Dedifferentiated amniotic fluid mesenchymal stem cell (primary cell): Measurements from ENCODE around the gene DPP6.
"Not testable (repeated sequence)": the region's sequence is repeated elsewhere in the genome, so short reads cannot be mapped to it uniquely, and the experiment has no call there.

Experiments used
- DNase-seq: peaks from one replicate; pipeline ENCODE4 v3.0.0-alpha.2; 2016; ENCODE audit errors: extremely low spot score

DPP6 gene

DNA sequence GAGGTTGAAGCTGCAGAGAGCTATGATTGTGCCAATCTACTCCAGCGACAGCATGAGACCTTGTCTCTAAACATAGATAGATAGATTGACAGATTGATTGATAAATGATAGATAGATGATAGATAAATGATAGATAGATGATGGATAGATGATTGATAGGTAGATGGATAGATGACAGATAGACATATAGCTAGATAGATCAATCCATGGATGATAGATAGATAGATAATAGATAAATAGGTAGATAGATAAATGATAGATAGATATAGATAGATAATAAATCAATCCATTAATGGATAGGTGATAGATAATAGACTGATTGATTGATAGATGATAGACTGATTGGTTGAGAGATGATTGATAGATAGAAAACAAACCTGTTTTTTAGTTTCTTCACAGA lies 601.1 kb downstream of the DPP6 start:
- DNase-seq = no peak

DNA sequence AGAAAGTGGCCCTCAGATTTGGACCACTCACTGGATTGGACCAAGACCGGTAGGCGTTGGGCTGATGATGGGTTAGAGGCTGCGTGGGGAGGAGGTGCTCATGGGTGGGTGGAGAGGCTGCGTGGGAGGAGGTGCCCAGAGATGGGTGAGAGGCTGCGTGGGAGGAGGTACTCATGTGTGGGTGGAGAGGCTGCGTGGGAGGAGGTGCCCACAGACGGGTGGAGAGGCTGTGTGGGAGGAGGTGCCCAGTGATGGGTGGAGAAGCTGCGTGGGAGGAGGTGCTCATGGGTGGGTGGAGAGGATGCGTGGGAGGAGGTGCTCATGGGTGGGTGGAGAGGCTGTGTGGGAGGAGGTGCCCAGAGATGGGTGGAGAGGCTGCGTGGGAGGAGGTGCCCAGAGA lies 604.4 kb downstream of the DPP6 start:
- no peak for DNase-seq

DNA sequence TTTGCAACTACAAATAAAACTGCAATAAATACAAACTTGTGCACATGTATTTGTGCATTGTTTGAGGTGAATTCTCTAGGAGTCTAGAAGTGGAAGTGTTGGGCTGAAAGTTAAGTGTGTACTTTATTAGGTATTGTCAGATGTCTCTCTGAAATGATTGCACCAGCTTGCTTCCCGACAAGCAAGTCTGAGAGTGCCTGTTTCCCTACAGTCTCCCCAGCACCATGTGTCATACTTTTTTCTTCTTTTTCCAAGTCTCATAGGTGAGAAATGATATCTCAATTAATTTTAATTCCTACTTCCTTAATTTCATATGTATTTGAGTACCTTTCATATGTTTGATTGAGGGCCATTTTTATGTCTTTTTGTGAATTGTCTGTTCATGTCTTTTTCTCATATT lies 614.6 kb downstream of the DPP6 start:
- DNase-seq = no peak

- DNase-seq = no peak
Observed at GRCh38 chr7:154672659-154673415, 620.6 kb downstream of the DPP6 start.

DNA sequence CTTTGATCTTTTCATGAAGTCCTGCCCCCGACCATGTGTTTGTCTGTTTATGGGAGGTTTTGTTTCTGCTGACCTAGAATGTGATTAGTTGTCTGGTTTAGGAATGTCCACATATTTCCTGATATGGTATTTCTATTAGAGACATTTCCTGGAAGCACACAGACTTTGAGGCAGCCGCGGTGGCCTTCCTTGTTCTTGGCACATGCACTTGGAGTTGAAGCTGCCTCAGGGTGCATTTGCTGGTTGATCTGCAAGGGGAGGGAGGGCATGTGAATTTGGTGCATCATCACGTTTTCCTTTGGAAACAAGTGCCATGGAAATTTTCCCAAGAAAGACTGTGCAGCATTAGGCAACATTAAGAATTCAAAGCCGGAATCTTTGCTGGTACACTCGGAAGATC lies 622.0 kb downstream of the DPP6 start:
- no peak for DNase-seq

GRCh38 chr7:154675560-154675959 lies 623.4 kb downstream of the DPP6 start:
- no peak for DNase-seq

- not testable (repeated sequence) for DNase-seq
Observed at GRCh38 chr7:154676033-154676421, 623.8 kb downstream of the DPP6 start.

DNA sequence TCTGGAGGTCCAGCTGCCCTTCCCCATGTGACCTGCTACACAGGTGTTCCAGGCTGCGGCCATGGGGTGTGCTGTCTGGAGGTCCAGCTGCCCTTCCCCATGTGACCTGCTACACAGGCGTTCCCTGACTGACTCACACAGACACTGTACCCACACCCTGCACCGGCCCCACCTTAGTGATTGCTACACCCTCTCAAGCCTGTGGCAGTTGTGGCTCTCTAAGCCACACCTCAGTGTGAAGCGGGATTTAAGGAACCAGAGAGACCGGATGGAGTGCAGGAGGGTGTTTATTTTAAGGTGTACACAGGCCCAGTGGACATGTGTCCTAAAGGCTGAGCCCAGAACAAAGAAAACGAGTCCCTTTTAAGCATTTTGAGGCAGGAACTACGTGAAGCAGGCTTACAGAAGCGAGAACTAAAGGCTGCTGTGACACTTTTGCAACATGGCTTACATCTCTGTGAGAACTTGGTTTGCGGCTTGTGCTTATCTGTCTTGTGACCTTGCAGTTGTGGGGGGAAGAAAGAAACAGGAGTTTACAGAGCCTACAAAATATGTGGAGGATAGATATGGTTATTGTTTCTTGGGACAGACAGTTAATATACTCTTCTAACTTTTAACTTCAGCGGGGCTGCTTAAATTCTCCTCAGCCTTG lies 624.4 kb downstream of the DPP6 start:
- no peak for DNase-seq

DNA sequence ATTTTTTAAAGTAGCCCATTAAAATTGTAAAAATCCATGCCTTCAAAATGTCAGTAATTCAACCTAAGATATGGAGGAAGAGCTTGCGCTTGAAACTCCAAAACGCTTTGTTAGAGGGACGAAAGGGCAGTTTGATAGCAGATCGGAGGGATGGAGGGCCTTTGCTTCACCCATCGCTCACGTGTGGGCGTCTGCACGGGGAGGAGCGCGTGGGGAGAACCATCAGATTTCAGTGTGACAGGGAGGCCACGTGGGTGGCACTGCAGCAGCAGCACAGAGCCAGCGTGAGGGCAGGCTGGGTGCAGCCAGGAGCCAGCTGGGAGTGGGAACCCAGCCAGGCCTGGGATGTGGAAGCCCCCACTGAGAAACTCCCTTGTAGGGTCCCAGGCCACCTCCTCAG lies 625.3 kb downstream of the DPP6 start:
- DNase-seq = no peak

DNA sequence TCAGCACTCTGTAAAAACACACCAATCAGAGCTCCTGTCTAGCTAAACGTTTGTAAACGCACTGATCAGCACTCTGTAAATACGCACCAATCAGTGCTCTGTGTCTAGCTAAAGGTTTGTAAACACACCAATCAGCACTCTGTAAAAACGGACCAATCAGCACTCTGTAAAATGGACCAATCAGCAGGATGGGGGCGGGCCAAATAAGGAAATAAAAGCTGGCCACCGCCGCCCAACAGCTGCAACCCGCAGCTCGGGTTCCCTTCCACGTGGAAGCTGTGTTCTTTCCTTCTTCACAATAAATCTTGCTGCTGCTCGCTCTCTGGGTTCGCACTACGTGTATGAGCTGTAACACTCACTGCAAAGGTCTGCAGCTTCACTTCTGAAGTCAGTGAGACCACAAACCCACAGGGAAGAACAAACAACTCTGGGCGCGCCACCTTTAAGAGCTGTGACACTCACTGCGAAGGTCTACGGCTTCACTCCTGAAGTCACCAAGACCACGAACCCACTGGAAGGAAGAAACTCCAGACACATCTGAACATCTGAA lies 625.9 kb downstream of the DPP6 start:
- not testable (repeated sequence) for DNase-seq

DNA sequence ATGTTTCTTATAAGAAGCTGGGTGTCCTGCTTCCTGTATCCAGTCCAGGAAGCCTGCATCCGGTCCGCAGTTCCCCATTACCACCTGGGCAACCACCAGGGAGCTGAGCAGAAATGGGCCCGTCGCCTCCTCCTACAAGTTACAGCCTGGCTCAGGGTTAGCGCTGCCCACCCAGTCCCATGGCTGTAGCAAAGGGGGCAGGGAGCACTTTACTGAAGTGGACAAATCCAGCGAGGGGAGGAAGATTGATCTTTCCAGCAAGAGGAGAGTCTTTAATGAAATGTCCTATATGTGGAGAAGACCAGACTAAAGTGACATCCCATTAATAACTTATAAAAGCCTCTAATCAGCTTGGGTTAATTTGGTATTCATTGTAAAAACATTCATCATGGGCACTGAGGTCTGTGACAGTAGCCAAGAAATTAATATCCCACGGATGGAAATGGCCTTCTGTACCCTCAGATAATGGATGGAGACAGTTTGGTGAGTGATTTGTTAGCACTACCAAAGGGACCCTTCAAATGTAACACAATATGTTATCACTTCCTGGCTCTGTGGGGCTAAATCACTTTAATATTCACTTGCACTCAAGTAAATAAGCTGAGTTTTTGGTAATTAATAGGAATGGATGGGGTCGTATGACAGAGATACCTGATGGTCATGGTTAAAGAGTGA lies 627.3 kb downstream of the DPP6 start:
- no peak for DNase-seq

GRCh38 chr7:154680894-154681659 lies 628.9 kb downstream of the DPP6 start:
- DNase-seq = no peak

DNA sequence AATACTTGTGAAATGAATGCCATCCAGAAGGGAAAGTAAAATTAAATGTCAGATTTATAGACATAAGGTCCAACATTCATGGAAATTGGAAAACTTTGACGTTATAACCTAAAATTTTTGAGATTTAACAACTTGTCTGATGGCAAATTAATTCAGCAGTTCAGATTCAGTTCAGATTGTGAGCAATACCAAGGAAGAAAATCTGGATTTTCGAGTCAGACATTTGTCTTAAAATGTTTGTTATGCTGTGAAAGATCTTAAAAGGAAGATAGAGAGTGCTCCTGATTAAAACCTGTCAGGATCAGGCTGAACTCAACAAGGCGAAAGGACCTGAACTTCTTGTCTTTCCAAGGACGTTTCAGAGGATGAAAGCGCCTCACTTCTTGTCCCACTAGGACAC lies 629.8 kb downstream of the DPP6 start:
- DNase-seq = no peak

DNA sequence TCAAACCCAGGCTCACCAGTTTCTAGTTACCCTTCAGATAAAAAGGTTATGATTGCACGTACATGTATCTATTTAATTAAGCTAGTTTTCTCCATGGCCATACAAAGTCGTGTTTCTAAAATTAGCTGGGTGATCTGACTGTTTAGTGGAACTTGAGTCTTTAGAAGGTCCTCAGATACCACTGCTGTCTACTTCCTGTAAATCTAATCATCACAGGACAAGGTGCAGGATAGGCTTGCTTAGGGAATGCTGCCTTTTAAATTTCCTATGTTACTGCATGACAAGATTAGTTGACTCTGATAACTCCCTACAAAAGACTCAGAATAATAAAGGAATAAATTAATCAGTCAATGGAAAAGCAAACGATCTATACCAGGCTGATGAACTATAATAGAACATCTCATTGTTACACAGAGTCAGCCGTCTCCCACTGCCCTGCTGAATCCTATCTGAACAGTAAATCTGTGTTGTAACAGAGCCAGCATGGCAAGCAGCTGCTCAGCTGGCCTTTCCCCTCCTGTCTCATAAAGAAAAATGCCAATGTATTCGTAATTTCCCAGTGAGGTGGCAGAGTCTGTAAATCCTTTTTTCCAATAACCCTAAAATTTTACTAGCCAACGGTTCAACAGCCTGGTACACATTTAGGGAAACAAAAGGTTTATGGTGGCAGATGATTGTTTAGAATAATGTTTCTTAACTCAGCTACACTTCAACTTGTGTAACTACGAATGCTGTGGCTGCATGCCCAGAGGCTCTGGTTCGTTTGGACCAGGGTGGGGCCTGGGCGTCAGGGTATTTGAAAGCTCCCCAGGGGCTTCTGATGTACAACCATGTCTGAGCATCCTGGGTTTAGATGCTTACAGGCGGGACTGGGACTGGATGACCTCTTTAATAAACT lies 632.7 kb downstream of the DPP6 start:
- no peak for DNase-seq

DNA sequence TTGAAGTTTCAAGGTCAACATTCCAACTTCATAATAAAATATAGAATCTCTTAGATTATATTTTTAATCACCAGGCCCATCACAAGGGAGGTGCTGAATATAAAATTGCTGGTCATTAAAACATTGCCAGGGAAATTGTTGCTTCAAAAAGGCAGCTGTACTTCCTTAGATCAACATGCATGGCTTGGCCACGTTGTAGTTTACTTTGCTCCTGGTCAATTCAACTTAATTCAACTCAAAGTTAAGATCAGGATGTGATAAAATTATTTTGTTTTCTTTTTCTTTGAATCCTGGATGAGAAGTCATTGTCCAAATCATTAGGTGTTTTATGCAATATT lies 633.3 kb downstream of the DPP6 start:
- no peak for DNase-seq

- DNase-seq = no peak
Observed at GRCh38 chr7:154686305-154686704, 634.1 kb downstream of the DPP6 start.

- DNase-seq = no peak
Observed at GRCh38 chr7:154688952-154689351, 636.8 kb downstream of the DPP6 start.

DNA sequence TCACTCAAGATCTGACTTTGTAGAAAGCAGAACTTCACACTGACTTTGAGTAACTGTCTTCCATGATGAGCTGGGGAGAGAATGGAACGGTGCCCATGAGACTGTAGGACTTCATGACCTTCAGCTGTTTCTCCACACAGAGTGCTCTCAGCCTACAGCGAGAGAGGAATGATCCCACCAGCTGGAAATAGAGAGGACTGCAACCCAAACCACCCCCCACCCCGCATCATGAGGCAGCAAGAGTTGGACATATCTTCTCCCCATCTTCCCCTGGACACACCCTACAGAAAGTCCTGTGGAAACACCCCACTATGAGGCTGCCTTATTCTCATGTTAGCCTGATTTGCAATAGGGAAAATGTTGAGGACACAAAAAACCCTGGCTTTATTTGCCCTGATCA lies 638.2 kb downstream of the DPP6 start:
- DNase-seq = no peak

DNA sequence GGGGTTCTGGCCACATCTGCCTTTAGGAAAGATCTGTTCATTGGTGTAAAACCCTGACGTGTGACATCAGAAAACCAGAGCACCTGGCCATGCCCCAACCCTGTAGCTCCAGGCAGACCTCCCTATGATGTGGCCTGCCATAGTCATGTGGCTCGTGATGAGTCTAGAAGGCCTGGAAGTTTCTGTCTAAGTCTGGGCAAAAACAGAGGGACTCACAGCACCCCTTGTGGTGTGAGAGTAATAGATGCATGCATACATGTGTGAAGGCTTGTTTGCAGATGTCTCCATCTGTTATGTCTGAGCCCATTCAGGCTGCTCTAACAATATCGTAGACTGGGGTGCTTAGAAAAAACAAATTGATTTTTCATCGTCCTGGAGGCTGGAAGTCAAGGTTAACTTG lies 641.5 kb downstream of the DPP6 start:
- DNase-seq = no peak

DNA sequence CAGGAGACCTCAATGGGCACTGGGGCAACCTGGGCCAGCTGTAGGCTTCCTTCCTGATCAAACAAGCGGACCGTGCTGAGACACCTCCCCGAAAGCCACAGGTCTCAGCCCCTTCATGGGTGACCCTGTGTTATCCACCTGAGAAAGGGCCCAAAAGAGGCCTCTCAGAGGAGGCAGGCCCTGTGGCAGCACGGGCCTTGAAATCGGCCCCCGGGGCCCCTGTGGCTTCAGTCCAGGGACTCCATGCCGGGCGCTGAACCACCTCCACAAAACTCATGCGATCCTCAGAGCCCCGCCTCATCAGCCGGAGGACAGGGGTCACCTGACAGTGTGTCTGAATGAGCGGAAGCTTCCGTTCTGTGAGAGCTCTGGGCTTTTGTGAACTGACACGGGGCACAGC lies 643.6 kb downstream of the DPP6 start:
- no peak for DNase-seq

GRCh38 chr7:154696556-154696955 lies 644.4 kb downstream of the DPP6 start:
- DNase-seq = no peak
